Endothelial cell of umbilical vein (primary cell): ENCODE results near the gene SLC22A4.

Source experiments
- EZH2 ChIP-seq: IDR thresholded peaks from 2 replicates; pipeline ENCODE4 v1.6.1; 2012; ENCODE audit warnings: borderline replicate concordance, low read depth, mild to moderate bottlenecking, moderate library complexity, low read length, inconsistent platforms; ENCODE audit not compliant: severe bottlenecking
- FOS ChIP-seq: IDR thresholded peaks from 2 replicates; pipeline ENCODE4 v1.6.1; 2011; ENCODE audit warnings: mild to moderate bottlenecking, low read length, moderate library complexity, borderline replicate concordance; ENCODE audit not compliant: insufficient read depth
- POLR2A ChIP-seq: IDR thresholded peaks from 2 replicates; pipeline ENCODE4 v1.6.1; 2012; ENCODE audit warnings: low read depth, mild to moderate bottlenecking, control low read depth, low read length
- POLR2AphosphoS5 ChIP-seq: IDR thresholded peaks from 2 replicates; pipeline ENCODE4 v1.6.1; 2012; ENCODE audit warnings: low read depth, mild to moderate bottlenecking, control low read depth, low read length, moderate library complexity; ENCODE audit not compliant: insufficient read depth
- TF ChIP-seq, protein P1 (sequence below), 2 donors: IDR thresholded peaks; 1 replicate in 1 of 2; 2 replicates in 1 of 2; pipeline ENCODE4 v1.5.1; 2011; ENCODE audit warnings: low read length in 2 of 2, mild to moderate bottlenecking in 2 of 2, moderate library complexity in 2 of 2, control low read depth in 1 of 2, inconsistent platforms in 1 of 2, low read depth in 1 of 2; ENCODE audit not compliant: insufficient read depth in 1 of 2; ENCODE audit errors: extremely low read depth in 1 of 2
- TF ChIP-seq, protein P2 (sequence below): IDR thresholded peaks from 2 replicates; pipeline ENCODE4 v1.6.1; 2011; ENCODE audit not compliant: insufficient read depth, insufficient read length

DNA sequence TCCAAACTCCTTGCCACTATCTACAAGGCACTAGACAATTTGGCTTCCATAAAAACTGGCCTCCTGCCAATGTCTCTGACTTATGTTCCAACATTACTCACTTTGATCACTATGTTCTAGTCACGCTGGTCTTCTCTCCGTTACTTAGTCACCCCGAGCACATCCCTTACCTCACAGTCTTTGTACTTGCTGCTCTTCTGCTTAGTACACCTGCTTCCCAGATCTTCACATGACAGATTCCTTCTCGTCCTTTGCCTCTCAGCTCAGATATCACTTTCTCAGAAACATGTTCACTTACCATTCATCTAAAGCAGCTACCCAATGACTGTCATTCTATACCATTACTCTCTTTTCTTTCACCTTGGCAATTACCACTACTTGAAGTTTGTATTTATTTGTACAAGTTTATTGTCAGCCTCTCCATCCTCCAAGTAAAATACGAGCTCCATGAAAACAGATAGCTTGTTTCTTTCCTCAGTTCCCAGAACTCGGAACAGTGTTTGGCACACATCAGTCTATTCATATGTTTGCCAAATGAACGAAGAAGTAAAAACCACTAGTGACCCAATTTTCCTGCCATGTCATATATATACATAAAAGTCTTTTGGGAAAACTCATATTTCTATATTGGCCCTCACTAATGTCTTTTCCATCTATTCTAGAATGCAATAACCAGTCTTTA is 69.4 kb downstream of the SLC22A4 start:
- no peak for TF ChIP-seq EZH2
- TF ChIP-seq, protein P1, sequence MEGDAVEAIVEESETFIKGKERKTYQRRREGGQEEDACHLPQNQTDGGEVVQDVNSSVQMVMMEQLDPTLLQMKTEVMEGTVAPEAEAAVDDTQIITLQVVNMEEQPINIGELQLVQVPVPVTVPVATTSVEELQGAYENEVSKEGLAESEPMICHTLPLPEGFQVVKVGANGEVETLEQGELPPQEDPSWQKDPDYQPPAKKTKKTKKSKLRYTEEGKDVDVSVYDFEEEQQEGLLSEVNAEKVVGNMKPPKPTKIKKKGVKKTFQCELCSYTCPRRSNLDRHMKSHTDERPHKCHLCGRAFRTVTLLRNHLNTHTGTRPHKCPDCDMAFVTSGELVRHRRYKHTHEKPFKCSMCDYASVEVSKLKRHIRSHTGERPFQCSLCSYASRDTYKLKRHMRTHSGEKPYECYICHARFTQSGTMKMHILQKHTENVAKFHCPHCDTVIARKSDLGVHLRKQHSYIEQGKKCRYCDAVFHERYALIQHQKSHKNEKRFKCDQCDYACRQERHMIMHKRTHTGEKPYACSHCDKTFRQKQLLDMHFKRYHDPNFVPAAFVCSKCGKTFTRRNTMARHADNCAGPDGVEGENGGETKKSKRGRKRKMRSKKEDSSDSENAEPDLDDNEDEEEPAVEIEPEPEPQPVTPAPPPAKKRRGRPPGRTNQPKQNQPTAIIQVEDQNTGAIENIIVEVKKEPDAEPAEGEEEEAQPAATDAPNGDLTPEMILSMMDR (IDR thresholded peaks at IDR 0.05; ENCODE audit: extremely low read depth in 1 of 2, insufficient read depth in 1 of 2, low read depth in 1 of 2, low read length in 2 of 2): no peak
- no peak for TF ChIP-seq FOS
- TF ChIP-seq POLR2AphosphoS5: no peak
- TF ChIP-seq POLR2A: no peak
- TF ChIP-seq, protein P2, sequence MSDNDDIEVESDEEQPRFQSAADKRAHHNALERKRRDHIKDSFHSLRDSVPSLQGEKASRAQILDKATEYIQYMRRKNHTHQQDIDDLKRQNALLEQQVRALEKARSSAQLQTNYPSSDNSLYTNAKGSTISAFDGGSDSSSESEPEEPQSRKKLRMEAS: no peak
